Measurements from ENCODE around the gene FUCA1.

FUCA1 gene

GRCh38 chr1:23911921-23912320 lies 43.8 kb upstream of the FUCA1 start:
- no peak for TF ChIP-seq TSHZ2 (CRISPR knock-in tag; IDR thresholded peaks at IDR 0.05)
- no peak for TF ChIP-seq ARNTL (CRISPR knock-in tag; IDR thresholded peaks at IDR 0.05; ENCODE audit: borderline replicate concordance, low read depth)
- no peak for TF ChIP-seq CSRNP3 (CRISPR knock-in tag; IDR thresholded peaks at IDR 0.05)
- no peak for TF ChIP-seq ZNF565 (CRISPR knock-in tag; conservative IDR thresholded peaks at IDR 0.05; ENCODE audit: low read depth)
- no peak for TF ChIP-seq ZNF8 (CRISPR knock-in tag; IDR thresholded peaks at IDR 0.05)
- TF ChIP-seq BACH2 (CRISPR knock-in tag; IDR thresholded peaks at IDR 0.05; ENCODE audit: borderline replicate concordance) = no peak
- TF ChIP-seq CREB5 (CRISPR knock-in tag; IDR thresholded peaks at IDR 0.05; ENCODE audit: low read depth) = no peak
- TF ChIP-seq ZFP30 (CRISPR knock-in tag; IDR thresholded peaks at IDR 0.05) = no peak
- TF ChIP-seq OSR1 (CRISPR knock-in tag; IDR thresholded peaks at IDR 0.05) = no peak
- no peak for TF ChIP-seq ZFP3 (CRISPR knock-in tag; IDR thresholded peaks at IDR 0.05)
- TF ChIP-seq SNAI2 (CRISPR knock-in tag; IDR thresholded peaks at IDR 0.05) = no peak
- no peak for TF ChIP-seq RARB (CRISPR knock-in tag; IDR thresholded peaks at IDR 0.05)
- no peak for TF ChIP-seq ISL1 (CRISPR knock-in tag; IDR thresholded peaks at IDR 0.05)
- TF ChIP-seq POU6F1 (CRISPR knock-in tag; IDR thresholded peaks at IDR 0.05; ENCODE audit: borderline replicate concordance, low read depth) = no peak
- no peak for TF ChIP-seq ESRRG (CRISPR knock-in tag; IDR thresholded peaks at IDR 0.05)
- TF ChIP-seq TCF4 (CRISPR knock-in tag; IDR thresholded peaks at IDR 0.05; ENCODE audit: borderline replicate concordance) = no peak
- no peak for TF ChIP-seq PPARA (CRISPR knock-in tag; IDR thresholded peaks at IDR 0.05; ENCODE audit: borderline replicate concordance)
- TF ChIP-seq ZC3H10 (CRISPR knock-in tag; IDR thresholded peaks at IDR 0.05) = no peak
- TF ChIP-seq ZNF70 (CRISPR knock-in tag; IDR thresholded peaks at IDR 0.05) = no peak
- ATAC-seq = no peak

- TF ChIP-seq PPARA (CRISPR knock-in tag; IDR thresholded peaks at IDR 0.05; ENCODE audit: borderline replicate concordance) (no peak), RARB (CRISPR knock-in tag; IDR thresholded peaks at IDR 0.05) (no peak), TSHZ2 (CRISPR knock-in tag; IDR thresholded peaks at IDR 0.05) (no peak), PATZ1 (CRISPR knock-in tag; IDR thresholded peaks at IDR 0.05; ENCODE audit: borderline replicate concordance) (no peak), ZNF565 (CRISPR knock-in tag; conservative IDR thresholded peaks at IDR 0.05; ENCODE audit: low read depth) (no peak), CSRNP3 (CRISPR knock-in tag; IDR thresholded peaks at IDR 0.05) (no peak), TCF4 (CRISPR knock-in tag; IDR thresholded peaks at IDR 0.05; ENCODE audit: borderline replicate concordance) (no peak), OSR1 (CRISPR knock-in tag; IDR thresholded peaks at IDR 0.05) (no peak), BACH2 (CRISPR knock-in tag; IDR thresholded peaks at IDR 0.05; ENCODE audit: borderline replicate concordance) (no peak)
- ATAC-seq = no peak
Measured at GRCh38 chr1:23910553-23911246, 42.6 kb upstream of the FUCA1 start.
